NCI-H146 treated with DMSO at 0.1 percent for 48 hours (cell line): ENCODE measurements around the gene KCNQ1.

Source experiments
- DNase-seq: peaks from one replicate; lab custom pipeline; 2025; ENCODE audit not compliant: unreplicated experiment; lab: John Stamatoyannopoulos, UW

Gene KCNQ1

GRCh38 chr11:2738551-2739431 is 294.0 kb downstream of the KCNQ1 start:
- DNase-seq, result no peak

- DNase-seq, result no peak
Measured at GRCh38 chr11:2739531-2740274, 294.9 kb downstream of the KCNQ1 start.

- no peak for DNase-seq
Measured at GRCh38 chr11:2740275-2740940, 295.6 kb downstream of the KCNQ1 start.

GRCh38 chr11:2741006-2741376 is 296.2 kb downstream of the KCNQ1 start:
- no peak for DNase-seq

DNA sequence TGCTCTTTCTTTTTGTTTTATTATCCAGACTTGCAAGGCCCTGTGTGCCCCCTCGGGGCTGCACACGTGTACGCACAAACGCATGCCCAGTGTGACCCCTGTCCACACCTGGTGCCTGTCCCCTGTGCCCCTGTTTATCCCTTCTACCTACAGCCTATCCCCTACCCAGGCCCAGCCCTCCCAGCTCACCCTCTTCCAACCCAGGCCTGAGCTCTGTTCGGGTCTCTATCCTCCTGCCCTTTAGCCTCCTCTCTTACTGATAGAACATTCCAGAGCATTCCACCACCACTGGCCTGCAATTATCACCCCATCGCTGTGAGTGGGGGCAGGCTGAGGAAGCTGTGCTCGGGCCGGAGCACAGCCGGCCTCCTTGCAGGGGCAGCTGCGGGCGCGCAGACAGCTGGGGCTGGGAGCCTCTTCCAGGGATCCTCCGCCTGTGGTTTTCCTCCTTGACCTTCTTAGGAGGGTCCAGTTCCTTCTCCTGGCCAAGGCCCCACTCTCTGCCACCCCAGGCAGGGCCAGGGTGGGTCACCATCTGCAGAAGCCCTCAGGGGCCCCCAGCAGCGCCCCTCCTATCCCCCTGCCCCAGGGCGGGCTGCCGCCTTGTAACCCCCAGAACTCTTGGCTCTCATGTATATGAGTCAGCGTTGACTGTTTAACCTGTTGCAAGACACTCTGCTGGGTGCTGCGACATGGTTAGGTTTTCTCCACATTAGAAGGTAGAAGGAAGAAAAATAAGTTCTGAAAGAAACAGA is 296.7 kb downstream of the KCNQ1 start:
- DNase-seq, result no peak

DNA sequence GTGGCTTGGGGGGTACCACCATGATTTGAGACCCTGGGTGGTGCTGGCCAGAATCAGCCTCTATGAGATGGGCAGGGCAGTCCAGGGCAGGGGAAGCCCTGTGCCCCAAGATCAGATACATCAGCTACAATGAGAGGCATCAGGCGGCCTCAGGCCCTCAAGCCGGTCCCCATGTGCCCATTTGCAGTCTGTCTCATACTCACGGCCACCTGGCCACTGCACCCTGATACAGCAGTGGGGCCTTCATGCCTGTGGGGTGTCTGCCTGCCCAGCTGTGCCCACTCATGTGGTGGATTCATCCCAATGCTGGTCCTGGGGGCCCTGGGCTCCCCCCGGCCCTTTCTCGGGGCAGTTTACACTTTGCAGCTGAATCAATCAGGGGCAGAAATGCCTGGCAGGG is 297.4 kb downstream of the KCNQ1 start:
- no peak for DNase-seq

GRCh38 chr11:2742611-2743426 is 298.0 kb downstream of the KCNQ1 start:
- no peak for DNase-seq

- DNase-seq, result no peak
Measured at GRCh38 chr11:2743427-2744110, 298.8 kb downstream of the KCNQ1 start.

DNA sequence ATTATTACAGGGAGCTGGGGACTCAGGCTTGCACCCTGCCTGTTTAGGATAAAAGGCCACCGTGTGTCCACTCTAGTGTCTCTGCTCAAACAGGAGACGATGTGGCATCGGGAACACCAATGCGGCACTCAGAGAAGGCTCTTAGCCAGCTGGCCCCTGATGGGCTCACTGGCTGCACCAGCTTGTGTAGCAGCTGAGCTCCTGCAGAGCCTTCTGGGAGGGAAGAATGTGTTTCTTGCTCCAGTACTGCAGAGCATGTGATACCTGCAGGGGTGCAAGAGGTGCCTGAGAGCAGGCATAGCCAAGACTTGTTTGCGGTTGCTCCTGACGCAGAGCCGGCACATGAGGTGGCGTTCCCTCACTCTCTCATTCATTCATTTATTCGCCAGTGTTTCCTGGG is 299.4 kb downstream of the KCNQ1 start:
- DNase-seq, result no peak

DNA sequence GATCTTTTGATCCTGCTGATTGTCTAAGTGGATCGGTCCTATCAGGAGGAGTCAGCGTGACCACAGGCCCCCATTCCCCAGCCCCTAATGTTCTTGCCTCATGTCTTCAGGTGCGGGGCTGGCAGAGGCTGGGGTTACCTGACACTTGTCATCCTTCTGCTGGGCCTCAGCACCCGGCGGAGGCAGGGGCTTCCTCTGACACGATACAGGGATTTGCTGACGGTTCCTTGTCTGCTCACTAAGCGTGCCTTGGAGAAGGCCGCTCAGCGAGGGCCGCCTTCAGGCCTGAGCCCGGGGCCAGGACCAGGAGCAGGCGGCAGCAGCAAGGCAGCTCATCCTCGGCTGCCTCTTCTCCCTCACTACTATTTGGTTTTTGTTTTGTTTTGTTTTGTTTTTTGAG is 300.7 kb downstream of the KCNQ1 start:
- no peak for DNase-seq

DNA sequence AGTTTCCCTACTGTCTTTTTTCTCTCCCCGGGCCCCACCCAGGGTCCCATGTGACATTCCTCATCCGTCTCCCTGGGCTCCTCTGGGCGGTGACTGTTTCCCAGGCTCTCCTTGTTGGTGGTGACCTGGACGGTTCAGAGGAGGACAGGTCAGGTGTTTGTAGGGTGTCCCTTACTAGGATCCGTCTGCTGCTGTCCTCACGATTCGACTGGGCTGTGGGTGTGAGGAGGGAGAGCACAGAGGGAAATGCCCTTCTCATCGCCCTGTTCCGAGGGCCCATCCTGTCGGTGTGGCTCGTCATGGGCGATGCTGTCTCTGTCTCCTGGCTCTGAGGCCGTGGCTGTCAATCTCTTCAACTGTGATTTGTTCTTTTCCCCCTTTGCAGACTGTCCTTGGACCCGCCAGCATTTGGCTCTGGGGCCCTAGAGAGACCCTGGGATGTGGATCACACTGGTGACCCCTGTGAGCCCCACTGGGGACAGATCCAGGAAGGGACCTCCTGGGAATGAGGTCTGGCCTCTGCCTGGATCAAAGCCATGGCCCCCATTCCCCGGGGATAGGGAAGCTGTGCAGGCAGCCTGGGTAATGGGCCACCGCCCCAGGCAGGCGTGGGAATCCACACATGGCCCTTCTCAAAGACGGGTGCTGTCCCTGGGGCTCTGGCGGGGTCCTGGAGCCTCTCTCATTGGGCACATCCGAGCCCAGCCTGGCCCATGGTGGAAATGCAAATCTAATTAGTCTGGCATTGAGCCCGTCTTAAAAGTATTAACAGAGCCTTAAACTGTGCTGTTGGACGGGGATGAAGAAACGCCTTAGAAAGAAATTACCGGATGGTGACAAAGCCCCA is 301.8 kb downstream of the KCNQ1 start:
- DNase-seq, result no peak

DNA sequence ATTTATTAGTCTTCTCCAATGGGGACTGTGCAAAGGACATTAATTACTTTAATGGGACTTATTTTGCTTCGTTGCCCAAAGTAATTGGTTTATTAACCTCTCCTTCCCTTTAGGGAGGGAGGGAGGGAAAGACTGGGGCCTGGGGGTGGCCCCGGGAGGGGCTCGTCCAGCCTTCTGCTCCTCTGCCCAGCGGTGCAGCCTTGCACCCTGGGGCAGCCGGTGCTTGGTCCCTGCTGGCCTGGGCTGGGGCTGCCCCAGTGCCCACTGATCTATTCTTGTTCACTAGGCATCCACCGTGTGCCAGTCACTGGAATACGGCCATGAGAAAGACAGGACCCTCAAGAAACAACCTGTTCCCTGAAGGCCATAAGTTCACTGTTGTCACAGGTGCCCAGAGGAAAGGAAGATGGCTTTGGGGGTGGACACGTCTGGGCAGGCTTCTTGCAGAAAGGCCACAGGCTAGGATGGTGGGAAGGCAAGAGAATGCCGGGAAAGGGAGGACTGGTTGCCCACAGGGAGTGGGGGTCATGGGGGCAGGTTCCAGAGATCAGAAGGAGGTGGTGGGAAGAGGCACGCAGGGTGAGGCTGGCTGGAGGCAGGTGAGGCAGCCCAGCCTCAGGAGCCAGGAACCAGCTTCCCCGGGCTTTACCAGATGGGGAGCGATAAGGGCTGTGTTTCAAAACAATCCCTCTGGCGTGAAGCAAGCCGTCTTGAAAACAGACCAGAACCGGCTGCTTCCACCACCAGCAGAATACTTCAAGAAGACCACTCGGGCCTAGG is 302.6 kb downstream of the KCNQ1 start:
- no peak for DNase-seq

DNA sequence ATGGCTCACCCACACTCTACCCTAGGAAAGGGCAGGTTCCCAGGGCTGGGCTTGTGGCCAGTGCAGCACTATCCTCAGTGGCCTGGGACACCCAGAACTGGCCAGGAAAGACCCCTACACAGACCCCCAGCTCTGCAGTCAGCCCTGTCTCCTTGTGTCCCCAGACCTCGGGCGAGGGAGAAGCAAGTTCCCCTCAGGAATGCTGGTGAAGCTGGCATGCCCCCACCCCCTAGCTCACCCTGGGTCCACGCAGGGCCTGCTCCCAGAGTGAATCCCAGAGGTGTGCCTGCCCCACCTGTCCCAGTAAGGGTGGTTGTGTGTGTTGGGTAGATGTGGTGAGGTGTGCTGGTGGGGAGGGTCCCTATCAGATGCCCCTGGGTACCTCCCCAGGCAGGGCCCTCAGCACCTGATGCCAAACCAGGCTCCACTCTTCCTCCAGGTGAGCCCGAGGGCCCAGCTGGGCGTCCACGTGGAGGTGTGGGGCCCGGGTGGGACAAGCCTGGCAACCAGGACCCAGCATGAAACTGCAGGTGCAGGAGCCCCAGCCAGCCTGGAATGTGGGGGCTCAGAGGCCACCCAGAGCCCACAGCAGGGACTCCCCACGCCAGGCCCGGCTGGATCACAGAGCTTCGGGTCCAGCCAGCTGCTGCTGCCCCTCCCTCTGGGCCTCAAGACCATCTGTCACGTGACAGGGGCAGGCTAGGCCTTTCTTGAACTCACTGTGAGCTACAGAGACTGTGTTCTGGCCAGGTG is 303.4 kb downstream of the KCNQ1 start:
- no peak for DNase-seq

DNA sequence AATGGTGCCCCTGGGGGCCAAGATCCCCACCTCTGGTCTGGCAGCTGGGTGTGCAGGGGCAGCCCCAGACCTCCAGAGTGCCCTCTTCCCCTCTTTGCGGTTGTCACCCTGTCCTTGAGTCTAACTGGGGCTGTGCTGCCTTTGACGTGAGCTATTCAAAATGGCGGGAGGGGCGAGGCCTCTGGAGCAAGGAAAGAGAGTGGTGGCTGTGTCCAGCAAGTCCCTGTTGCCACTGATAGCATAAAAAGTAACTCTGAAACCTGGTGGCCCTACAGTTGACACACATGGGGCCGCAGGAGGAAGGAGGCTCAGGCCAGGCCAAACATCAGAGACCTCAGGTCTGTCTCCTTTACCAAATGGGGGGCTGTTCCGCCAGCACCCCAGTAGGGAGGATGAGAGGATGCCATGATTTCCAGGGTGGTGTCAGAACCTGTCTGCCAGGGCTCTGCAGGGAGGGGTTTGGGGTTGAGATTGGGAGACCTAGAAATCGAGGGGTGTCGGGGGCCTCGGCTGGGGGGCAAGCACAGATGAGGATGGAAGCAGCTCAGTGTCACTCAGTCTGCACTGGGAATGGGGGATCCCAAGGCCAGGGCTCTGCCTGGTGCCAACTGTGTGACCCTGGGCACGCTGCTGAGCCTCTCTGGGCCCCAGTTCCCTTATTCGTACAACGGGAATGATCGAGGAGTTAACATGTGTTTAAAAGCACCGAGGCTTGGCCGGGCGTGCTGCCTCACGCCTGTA is 304.2 kb downstream of the KCNQ1 start:
- no peak for DNase-seq

DNA sequence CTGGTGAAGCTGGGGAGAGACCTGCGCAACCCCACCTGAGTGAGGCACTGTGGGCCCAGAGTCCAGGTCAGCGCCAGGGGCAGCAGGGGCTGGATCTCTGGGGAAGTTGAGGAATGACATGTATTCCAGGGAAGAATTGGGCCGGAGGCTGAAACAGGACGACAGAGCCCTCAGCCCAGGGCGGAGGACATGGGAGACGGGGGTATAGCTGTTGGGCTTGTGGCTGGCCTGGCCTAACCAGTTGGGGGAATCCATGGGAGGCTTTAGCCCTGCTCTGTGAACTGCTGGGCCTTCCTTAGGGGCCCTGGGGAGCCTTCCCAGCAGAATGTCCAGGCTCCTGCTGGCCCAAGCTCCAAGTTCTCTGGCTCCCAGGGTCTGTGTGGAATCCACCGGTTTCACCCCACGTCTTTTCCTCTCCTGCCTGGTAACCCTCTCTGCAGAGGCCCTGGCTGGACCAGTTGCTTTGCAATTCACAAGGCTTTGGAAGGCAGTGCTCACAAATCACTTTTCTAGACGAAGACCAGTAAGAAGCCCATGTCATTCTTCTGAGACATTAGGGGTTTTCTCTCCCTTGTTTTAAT is 305.4 kb downstream of the KCNQ1 start:
- no peak for DNase-seq
